ENCODE results near the gene IFIT2.
A peak's percentile ranks its signal among the peaks of the same experiment; 100 is the strongest.
"Not testable (repeated sequence)": the region's sequence is repeated elsewhere in the genome, so short reads cannot be mapped to it uniquely, and the experiment has no call there.

IFIT2 gene

DNA sequence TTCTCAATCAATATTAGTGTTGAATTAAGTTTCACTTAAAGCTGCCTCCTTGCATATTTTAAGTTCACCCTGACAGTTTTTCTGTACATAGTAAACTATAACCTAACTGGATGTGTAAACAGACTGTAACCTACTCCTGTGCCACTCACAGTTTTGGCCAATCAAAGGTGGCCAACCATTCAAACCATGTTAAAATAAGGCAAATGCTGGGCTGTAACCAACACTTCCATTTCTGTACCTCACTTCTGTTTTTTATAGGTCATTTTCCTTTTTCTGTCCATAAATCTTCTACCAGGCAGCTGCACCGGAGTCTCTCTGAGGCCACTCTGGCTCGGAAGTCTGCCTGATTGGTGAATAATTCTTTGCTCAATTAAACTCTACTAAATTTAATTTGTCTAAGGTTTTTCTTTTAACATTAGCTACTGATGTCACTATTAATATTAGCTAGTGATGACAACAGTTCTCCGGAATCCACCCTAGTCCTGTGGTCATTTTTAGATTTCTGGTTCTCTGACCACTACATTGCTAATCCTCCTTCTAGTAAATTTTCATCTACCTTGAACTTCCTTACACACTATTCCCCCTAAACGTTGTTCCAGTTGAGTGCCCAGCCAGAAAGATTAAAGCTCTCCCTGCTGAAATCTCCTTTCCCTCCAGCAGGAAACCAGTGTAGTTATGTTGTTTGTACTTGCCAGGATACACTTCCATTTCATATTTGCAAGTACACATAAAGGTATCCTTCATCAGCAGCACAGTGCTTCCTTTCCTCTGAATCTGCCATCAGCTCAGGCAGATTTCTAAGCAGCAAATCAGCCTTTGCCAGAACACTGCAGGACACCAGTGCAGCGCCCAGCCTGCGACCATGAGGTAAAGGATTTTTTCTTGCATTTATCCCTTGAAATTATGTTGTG lies 18.6 kb upstream of the IFIT2 start:
- no peaks in the 10 kb centered on the region for H3K9me3 ChIP-seq (ENCODE audit: severe bottlenecking)
- peak overlapping the region; percentile 90 for H3K27ac ChIP-seq (ENCODE audit: poor library complexity, severe bottlenecking)
- no peaks in the 10 kb centered on the region for H3K27me3 ChIP-seq (ENCODE audit: insufficient read depth, poor library complexity, severe bottlenecking)
- H3K4me3 ChIP-seq (ENCODE audit: severe bottlenecking) = no peak overlapping the region
- ATAC-seq (ENCODE audit: low read depth) (peak; percentile 15; the same call in 1 of the 3 replicates), DNase-seq (ENCODE audit: low spot score) (no peak)
- no peaks in the 10 kb centered on the region for H3K36me3 ChIP-seq (ENCODE audit: low read depth)
- TF ChIP-seq, protein P1, sequence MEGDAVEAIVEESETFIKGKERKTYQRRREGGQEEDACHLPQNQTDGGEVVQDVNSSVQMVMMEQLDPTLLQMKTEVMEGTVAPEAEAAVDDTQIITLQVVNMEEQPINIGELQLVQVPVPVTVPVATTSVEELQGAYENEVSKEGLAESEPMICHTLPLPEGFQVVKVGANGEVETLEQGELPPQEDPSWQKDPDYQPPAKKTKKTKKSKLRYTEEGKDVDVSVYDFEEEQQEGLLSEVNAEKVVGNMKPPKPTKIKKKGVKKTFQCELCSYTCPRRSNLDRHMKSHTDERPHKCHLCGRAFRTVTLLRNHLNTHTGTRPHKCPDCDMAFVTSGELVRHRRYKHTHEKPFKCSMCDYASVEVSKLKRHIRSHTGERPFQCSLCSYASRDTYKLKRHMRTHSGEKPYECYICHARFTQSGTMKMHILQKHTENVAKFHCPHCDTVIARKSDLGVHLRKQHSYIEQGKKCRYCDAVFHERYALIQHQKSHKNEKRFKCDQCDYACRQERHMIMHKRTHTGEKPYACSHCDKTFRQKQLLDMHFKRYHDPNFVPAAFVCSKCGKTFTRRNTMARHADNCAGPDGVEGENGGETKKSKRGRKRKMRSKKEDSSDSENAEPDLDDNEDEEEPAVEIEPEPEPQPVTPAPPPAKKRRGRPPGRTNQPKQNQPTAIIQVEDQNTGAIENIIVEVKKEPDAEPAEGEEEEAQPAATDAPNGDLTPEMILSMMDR (IDR thresholded peaks at IDR 0.05; ENCODE audit: poor library complexity, severe bottlenecking) = no peak
- H3K4me1 ChIP-seq (ENCODE audit: insufficient read depth, poor library complexity, severe bottlenecking) = peaks cover 51% of the 10 kb centered on the region

DNA sequence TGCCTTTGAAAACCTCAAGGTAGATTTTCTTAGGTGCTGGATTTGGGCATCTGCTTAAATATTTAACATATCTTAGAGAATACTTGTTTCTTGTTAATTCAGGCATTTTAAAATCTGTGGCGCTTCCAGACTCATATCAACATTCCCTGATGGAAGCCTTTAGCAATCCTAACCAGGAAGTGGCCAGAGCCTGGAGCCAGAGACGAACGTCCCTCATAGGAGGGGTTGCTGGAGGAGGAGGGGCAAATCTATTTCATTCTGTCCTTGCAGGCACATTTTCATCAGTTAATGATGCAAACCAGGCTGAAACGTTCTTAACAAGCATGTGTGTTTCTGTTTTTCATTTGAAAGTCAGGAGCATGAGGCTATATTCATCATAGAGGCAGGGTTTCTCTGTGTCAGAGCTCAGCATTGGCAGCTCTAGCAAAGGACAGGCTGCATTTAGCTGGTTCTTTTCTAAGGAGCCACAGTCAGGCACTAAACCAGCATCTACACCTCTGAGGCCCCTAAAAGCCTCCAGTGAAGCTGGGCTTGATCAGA lies 17.8 kb upstream of the IFIT2 start:
- ATAC-seq (ENCODE audit: low read depth) = peak; percentile 58
- peaks cover 44% of the 10 kb centered on the region for H3K4me1 ChIP-seq (ENCODE audit: insufficient read depth, poor library complexity, severe bottlenecking)
- no peak overlapping the region for H3K4me3 ChIP-seq (ENCODE audit: severe bottlenecking)
- no peaks in the 10 kb centered on the region for H3K36me3 ChIP-seq (ENCODE audit: low read depth)
- H3K27ac ChIP-seq (ENCODE audit: poor library complexity, severe bottlenecking) = peak overlapping the region; percentile 90
- no peaks in the 10 kb centered on the region for H3K9me3 ChIP-seq (ENCODE audit: severe bottlenecking)
- DNase-seq (ENCODE audit: low spot score) = no peak
- TF ChIP-seq, protein P1 (IDR thresholded peaks at IDR 0.05; ENCODE audit: poor library complexity, severe bottlenecking) = no peak
- no peaks in the 10 kb centered on the region for H3K27me3 ChIP-seq (ENCODE audit: insufficient read depth, poor library complexity, severe bottlenecking)

DNA sequence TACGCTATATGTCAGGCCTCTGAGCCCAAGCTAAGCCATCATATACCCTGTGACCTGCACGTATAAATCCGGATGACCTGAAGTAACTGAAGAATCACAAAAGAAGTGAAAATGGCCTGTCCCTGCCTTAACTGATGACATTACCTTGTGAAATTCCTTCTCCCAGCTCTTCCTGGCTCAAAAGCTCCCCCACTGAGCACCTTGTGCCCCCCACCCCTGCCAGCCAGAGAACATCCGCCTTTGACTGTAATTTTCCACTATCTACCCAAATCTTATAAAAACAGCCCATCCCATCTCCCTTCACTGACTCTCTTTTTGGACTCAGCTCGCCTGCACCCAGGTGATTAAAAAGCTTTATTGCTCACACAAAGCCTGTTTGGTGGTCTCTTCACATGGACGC lies 17.1 kb upstream of the IFIT2 start:
- not testable (repeated sequence) for H3K4me3 ChIP-seq (ENCODE audit: severe bottlenecking); H3K27me3 ChIP-seq (ENCODE audit: insufficient read depth, poor library complexity, severe bottlenecking); H3K9me3 ChIP-seq (ENCODE audit: severe bottlenecking); ATAC-seq (ENCODE audit: low read depth); DNase-seq (ENCODE audit: low spot score); H3K36me3 ChIP-seq (ENCODE audit: low read depth)
- Histone ChIP-seq H3K4me1 (ENCODE audit: insufficient read depth, poor library complexity, severe bottlenecking) (peaks cover 37% of the 10 kb centered on the region), H3K27ac (ENCODE audit: poor library complexity, severe bottlenecking) (peak overlapping the region; percentile 90)

DNA sequence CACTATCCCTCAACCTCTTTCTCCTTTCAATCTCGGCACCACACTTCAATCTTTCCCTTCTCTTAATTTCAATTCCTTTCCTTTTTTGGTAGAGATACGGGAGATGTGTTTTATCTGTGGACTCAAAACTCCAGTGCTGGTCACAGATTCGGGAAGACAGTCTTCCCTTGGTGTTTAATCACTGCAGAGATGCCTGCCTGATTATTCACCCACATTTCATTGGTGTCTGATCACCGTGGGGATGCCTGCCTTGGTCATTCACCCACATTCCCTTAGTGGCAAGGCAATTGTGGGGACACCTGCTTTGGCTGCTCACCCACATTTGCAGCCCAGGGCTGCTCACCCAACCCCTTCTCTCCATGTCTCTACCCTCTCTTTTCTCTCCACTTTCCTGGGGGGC lies 16.5 kb upstream of the IFIT2 start:
- not testable (repeated sequence) for H3K27ac ChIP-seq (ENCODE audit: poor library complexity, severe bottlenecking); ATAC-seq (ENCODE audit: low read depth); H3K4me3 ChIP-seq (ENCODE audit: severe bottlenecking); DNase-seq (ENCODE audit: low spot score); H3K27me3 ChIP-seq (ENCODE audit: insufficient read depth, poor library complexity, severe bottlenecking); H3K9me3 ChIP-seq (ENCODE audit: severe bottlenecking); H3K36me3 ChIP-seq (ENCODE audit: low read depth)
- H3K4me1 ChIP-seq (ENCODE audit: insufficient read depth, poor library complexity, severe bottlenecking) = peaks cover 33% of the 10 kb centered on the region

DNA sequence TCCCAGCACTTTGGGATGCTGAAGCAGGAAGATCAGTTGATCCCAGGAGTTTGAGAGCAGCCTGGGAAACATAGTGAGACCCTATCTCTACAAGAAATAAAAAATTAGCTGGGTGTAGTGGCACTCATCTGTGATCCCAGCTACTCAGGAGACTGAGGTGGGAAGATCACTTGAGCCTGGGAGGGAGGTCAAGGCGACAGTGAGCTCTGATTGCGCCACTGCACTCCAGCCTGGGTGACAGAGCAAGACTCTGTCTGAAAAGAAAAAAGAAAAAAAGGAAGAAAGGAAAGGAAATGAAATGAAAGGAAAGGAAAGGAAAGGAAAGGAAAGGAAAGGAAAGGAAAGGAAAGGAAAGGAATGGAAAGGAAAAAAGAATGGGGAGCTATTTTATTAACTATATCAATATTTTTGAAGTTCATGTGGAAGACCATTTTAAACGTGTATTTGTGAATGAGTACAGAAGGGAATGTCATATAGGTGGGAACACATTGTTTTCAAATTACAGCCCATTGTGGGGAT lies 7.1 kb upstream of the IFIT2 start:
- DNase-seq (ENCODE audit: low spot score) (no peak), ATAC-seq (ENCODE audit: low read depth) (no peak)
- Histone ChIP-seq H3K9me3 (ENCODE audit: severe bottlenecking) (peaks cover 2% of the 10 kb centered on the region), H3K27me3 (ENCODE audit: insufficient read depth, poor library complexity, severe bottlenecking) (no peaks in the 10 kb centered on the region), H3K36me3 (ENCODE audit: low read depth) (no peaks in the 10 kb centered on the region), H3K4me1 (ENCODE audit: insufficient read depth, poor library complexity, severe bottlenecking) (peaks cover 3% of the 10 kb centered on the region), H3K27ac (ENCODE audit: poor library complexity, severe bottlenecking) (no peak overlapping the region), H3K4me3 (ENCODE audit: severe bottlenecking) (no peak overlapping the region)
- TF ChIP-seq, protein P1 (IDR thresholded peaks at IDR 0.05; ENCODE audit: poor library complexity, severe bottlenecking) = no peak
